SU-DHL-6 (cell line): ENCODE data around the gene NGLY1.

Experiments
- EZH2phosphoT487 ChIP-seq: fragments of 200-600 bp; sonication (generic), shearing (Covaris generic); conservative IDR thresholded peaks from 2 replicates; pipeline ENCODE4 v1.6.1; 2018; ENCODE audit warnings: mild to moderate bottlenecking, antibody characterized with exemption, low read length, moderate library complexity, mixed read lengths
- TF ChIP-seq, protein P1 (sequence below): fragments of 200-600 bp; sonication (generic); IDR thresholded peaks from one replicate; pipeline ENCODE4 v1.5.1; 2017; ENCODE audit warnings: antibody characterized with exemption, mild to moderate bottlenecking, low read length, moderate library complexity; ENCODE audit not compliant: insufficient read depth, poor library complexity, severe bottlenecking

DNA sequence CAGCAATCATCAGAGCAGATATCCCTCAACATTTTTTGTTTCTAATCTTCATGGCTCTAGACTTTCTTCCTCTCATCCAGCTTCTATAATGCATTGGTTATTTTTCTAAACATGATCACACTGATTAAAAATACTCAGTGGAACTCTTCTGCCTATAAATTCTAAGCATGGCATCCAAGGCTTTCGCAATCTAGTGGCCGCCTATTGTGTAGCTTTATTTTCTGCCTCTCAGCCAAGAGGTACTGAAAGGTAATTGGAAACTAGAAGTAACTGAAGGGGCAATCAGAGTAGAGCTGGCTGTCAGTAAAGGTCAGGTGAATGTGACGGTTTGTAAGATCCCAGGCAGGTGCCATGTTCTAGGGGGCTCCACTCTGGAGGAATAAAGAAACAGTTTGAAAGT is 40.1 kb upstream of the NGLY1 start:
- TF ChIP-seq, protein P1, sequence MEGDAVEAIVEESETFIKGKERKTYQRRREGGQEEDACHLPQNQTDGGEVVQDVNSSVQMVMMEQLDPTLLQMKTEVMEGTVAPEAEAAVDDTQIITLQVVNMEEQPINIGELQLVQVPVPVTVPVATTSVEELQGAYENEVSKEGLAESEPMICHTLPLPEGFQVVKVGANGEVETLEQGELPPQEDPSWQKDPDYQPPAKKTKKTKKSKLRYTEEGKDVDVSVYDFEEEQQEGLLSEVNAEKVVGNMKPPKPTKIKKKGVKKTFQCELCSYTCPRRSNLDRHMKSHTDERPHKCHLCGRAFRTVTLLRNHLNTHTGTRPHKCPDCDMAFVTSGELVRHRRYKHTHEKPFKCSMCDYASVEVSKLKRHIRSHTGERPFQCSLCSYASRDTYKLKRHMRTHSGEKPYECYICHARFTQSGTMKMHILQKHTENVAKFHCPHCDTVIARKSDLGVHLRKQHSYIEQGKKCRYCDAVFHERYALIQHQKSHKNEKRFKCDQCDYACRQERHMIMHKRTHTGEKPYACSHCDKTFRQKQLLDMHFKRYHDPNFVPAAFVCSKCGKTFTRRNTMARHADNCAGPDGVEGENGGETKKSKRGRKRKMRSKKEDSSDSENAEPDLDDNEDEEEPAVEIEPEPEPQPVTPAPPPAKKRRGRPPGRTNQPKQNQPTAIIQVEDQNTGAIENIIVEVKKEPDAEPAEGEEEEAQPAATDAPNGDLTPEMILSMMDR: no peak
- no peak for TF ChIP-seq EZH2phosphoT487
